IPS-11a (cell line): ENCODE measurements around the gene SSC5D.

ENCODE experiments used
- H3K4me3 ChIP-seq: one replicate; pipeline ENCODE4 v1.5.1; 2013; ENCODE audit warnings: low read depth, low read length, control low read depth

SSC5D gene

DNA sequence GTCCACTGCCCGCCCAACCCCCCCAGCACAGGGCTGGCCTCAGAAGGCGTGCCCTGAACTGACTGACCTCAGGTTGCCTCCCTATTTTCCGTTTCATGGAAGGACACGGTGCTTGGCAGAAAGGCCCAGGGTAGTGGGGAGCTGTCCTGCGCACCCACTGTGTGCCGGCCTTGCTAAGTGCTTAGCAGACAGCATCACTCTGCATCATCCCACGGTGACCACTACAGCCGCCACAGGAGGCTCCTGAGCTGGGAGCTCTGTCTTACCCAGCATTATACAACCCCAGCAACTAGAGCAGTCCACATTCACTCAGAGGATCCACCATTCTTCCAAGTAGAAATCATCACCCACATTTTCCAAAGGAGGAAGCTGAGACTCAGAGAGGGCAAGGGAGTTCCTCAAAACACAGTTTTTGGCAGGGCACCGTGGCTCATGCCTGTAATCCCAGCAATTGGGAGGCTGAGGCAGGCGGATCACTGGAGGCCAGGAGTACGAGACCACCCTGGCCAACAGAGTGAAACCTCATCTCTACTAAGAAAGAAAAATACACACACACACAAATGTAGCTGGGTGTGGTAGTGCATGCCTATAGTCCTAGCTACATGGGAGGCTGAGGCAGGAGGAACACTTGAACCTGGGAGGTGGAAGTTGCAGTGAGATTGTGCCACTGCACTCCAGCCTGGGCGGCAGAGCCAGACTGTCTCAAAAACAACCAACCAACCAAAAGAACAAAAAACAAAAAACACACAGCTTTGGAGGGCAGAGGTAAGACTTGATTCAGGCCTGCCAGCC, 47.1 kb downstream of the SSC5D start:
- H3K4me3 ChIP-seq: no peak overlapping the region

- no peak overlapping the region for H3K4me3 ChIP-seq
These were observed 47.7 kb downstream of the SSC5D start for GRCh38 chr19:55535965-55536350.

GRCh38 chr19:55536366-55536765, 48.1 kb downstream of the SSC5D start:
- no peak overlapping the region for H3K4me3 ChIP-seq

- H3K4me3 ChIP-seq: no peak within 1 kb of the TSS
These were observed 48.9 kb downstream of the SSC5D start, which contains the start of gene SBK2 for GRCh38 chr19:55536951-55537740. Gene SBK2 (minus strand): TSS chr19:55537133. CDS start chr19:55536294, 839 bp downstream.

DNA sequence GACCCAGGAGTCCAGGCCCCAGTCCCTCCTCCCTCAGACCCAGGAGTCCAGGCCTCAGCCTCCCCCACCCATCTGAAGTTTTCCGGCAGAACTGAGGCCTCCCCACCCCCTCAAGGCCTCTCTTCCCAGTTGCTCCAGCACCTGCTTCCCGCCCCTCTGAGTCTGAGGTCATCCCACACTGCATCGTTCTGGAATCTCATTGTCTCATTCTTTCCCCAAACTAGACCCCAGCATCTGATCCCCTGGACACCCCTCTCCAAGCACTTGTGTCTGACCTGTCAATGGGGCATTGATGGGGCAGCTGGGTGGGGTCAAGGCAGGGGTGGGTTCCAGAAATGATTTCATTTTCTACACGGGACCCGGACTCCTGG, 49.5 kb downstream of the SSC5D start:
- H3K4me3 ChIP-seq: no peak overlapping the region

DNA sequence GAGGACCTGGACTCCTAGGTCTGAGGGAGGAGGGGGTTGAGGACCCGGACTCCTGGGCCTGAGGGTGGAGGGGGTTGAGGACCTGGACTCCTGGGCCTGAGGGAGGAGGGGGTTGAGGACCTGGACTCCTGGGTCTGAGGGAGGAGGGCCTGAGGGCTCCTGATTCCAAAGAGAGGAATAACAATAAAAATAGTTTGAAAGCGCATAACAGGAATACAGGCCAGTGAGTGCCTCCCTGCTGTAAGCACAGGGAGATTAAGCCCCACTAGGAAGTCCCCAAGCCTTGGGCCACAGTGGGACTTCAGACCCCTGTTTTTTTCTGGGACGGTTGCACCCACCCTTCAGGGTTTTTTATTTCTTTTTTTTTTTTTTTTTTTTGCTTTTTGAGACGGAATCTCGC, 49.9 kb downstream of the SSC5D start:
- H3K4me3 ChIP-seq: no peak overlapping the region

GRCh38 chr19:55539090-55539984, 51.1 kb downstream of the SSC5D start:
- H3K4me3 ChIP-seq: no peak overlapping the region

DNA sequence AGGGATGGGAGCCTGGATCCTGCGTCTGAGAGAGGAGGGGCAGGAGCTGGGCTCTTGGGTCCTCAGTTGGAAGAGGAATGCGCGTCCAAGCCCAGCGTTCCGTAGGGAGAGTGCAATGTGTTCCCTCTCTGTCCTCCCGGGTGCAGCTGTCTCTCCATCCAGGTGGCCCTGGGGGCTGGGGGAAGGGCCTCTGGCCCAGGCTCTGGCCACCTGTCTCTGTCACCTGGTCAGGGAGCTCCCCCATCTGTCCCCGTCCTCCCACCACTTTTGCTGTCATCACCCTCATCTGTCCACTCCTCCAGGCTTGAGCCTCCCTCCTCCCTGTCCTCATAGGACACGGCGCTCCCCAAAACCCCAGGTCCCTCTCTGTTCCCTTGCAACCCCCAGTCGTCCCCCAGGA, 52.4 kb downstream of the SSC5D start:
- H3K4me3 ChIP-seq: no peak overlapping the region

GRCh38 chr19:55541091-55541490, 52.9 kb downstream of the SSC5D start:
- no peak overlapping the region for H3K4me3 ChIP-seq

GRCh38 chr19:55542292-55542855, 54.1 kb downstream of the SSC5D start:
- no peak overlapping the region for H3K4me3 ChIP-seq

DNA sequence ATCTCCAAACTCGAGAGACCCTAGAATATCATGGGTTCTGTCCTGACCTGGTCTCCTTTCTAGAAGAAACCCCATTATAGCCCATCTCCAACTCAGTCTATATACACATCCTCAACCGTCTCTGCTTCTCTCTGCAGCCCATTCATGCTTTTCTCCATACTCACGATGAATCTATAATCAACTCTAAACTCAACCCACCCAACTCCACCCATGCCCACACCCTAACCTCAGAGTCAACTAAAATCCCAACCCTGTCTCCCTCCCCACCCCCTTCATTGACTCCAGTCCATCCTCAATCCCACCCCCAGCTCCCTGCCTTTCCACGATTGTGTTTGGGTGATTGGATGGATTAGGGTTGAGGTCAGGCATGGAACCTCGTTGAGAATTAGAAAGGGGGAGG, 55.3 kb downstream of the SSC5D start:
- H3K4me3 ChIP-seq: no peak overlapping the region

GRCh38 chr19:55544014-55544413, 55.8 kb downstream of the SSC5D start:
- H3K4me3 ChIP-seq: no peak overlapping the region

DNA sequence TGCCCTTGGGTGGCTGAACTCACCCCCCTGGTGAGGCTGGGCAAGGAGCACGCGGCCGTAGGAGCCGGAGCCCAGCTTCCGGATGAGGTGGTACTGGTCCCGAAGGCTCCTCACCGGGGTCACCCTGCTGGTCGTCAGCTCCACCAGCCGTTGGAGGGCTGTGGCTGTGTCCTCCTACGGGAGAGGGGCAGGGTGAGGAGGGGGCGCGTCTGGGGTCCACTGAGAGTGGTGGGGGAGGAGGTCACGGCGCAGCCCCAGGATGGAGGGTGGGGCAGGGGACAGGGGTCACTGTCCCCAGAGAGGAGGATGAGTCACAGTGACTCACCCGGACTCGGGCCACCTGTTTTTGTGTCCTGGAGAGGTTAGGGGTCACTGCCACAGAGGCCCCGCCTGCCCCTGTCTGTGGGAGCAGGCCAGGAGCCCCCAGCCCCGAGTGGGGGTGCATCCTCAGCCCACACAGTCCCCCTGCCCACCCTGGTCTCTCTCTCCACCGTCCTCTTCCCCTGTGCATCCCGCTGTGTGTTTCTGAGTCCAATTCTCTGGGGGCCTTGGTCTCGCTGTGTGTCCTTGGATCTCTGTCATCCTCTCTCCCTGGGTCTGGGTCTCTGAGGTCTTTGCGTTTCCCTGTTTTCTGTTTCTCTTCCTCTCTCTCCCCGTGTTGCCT, 56.7 kb downstream of the SSC5D start:
- no peak overlapping the region for H3K4me3 ChIP-seq

DNA sequence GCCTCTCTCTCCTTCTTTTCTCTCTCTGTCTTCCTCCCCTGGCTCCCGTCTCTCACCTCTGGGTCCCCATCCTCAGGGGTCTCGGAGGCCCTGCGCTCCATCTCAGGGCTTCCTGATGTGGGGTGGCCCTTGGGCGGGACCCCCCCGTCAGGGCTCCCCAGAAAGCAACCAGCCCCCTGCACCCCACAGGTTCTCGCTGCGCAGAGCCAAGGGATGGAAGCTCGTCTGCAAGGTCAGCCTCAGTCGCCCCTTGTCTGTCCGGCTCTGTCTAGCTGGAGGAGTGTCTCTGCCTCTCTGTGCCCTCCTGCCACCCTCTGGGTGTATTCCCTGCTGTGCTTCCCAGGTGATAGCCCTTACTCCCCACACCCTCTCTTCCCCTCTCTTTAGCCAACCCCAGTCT, 57.2 kb downstream of the SSC5D start, which contains the start of gene SBK3:
SBK3 (minus strand) TSS at position 101 of the 400 bp plus-strand sequence; CDS start at position 101, 0 bp downstream.
- no peak within 1 kb of the TSS for H3K4me3 ChIP-seq

- H3K4me3 ChIP-seq: no peak overlapping the region
These were observed 57.8 kb downstream of the SSC5D start for GRCh38 chr19:55546011-55546410.

DNA sequence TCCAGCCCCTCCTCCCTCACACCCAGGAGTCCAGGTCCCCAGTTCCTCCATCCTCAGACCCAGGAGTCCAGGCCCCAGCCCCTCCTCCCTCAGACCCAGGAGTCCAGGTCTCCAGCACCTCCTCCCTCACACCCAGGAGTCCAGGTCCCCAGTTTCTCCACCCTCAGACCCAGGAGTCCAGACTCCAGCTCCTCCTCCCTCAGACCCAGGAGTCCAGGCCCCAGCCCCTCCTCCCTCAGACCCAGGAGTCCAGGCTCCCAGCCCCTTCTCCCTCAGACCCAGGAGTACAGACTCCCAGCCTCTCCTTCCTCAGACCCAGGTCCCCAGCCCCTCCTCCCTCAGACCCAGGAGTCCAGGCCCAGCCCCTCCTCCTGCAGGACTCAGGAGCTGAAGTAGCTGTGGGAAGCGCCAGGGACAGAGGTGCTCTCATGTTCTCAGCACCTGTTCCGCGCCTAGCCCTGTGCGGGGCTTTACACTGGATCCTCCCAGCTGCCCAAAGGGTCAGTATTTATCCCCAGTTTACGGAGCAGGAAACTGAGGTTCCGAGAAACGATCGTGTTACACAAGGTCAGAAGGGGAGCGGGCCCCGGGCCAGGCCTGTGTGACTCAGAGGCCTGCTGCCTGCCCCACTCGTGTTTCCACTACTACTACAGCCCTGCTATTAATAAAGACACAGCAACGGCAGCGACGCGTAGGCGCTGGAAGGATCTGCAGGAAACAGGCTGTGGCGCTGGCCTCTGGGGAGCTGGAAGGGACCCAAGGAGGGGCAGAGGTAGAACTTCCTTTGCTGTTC, 58.8 kb downstream of the SSC5D start:
- H3K4me3 ChIP-seq: no peak overlapping the region

- peak overlapping the region; percentile 36 for H3K4me3 ChIP-seq
These were observed 61.5 kb downstream of the SSC5D start for GRCh38 chr19:55549500-55550320.

GRCh38 chr19:55550321-55550650, 62.0 kb downstream of the SSC5D start:
- H3K4me3 ChIP-seq: peak overlapping the region; percentile 36

DNA sequence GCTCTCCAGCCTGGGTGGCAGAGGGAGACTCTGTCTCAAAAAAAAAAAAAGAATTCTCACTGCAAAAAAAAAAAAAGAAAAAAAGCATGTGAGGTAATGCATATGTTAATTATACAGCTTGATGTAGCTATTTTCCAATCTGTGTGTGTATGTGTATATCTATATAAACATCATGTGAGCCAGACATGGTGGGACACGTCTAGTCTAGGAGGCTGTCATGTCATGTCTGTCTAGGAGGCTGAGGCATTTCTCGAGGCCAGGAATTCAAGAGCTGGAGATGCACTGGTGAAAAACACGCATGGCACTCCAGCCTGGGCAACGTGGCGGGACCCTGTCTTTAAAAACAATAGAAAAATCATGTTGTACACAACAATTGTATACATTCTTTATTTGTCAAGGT, 64.0 kb downstream of the SSC5D start:
- no peak overlapping the region for H3K4me3 ChIP-seq
